DND-41 (cell line): ENCODE measurements around the gene EHD1.

Experiments used
- ATAC-seq: fragments of 200-7000 bp; cut with Tn5 transposase; 3 replicates; pipeline ENCODE4 v1.9.1; 2021; ENCODE audit warnings: low read depth; ENCODE audit not compliant: insufficient read depth
- DNase-seq: peaks from one replicate; pipeline ENCODE4 v3.0.0-alpha.2; 2020
- H2AFZ ChIP-seq: 2 replicates; pipeline ENCODE4 v1.6.0; 2012; ENCODE audit warnings: low read depth, low read length
- H3K27ac ChIP-seq: 2 replicates; pipeline ENCODE4 v1.5.1; 2012; ENCODE audit warnings: low read length, inconsistent platforms
- H3K27me3 ChIP-seq: fragments of 200-600 bp; sonication (generic); 2 replicates; pipeline ENCODE4 v1.6.0; 2012; ENCODE audit warnings: low read length, mild to moderate bottlenecking, inconsistent platforms; ENCODE audit not compliant: insufficient read depth, poor library complexity
- H3K36me3 ChIP-seq: 2 replicates; pipeline ENCODE4 v1.5.1; 2012; ENCODE audit warnings: low read length, inconsistent platforms; ENCODE audit not compliant: insufficient read depth
- H3K4me1 ChIP-seq: 2 replicates; pipeline ENCODE4 v1.5.1; 2012; ENCODE audit warnings: mild to moderate bottlenecking, low read length; ENCODE audit not compliant: insufficient read depth
- H3K4me2 ChIP-seq: 2 replicates; pipeline ENCODE4 v1.6.0; 2012; ENCODE audit warnings: mild to moderate bottlenecking, moderate library complexity, low read length, inconsistent platforms; ENCODE audit not compliant: insufficient read depth
- H3K4me3 ChIP-seq, 2 experiments: fragments of 200-600 bp in 1 of 2; shearing (Covaris generic) in 1 of 2; 2 replicates each; pipeline ENCODE4 v1.5.1; 2012 to 2016; ENCODE audit warnings: inconsistent platforms in 2 of 2, low read length in 2 of 2, mild to moderate bottlenecking in 2 of 2, low read depth in 1 of 2, moderate library complexity in 1 of 2
- H3K79me2 ChIP-seq: 2 replicates; pipeline ENCODE4 v1.6.0; 2012; ENCODE audit warnings: low read length, inconsistent platforms; ENCODE audit not compliant: insufficient read depth
- H3K9ac ChIP-seq: 2 replicates; pipeline ENCODE4 v1.6.0; 2012; ENCODE audit warnings: low read depth, mild to moderate bottlenecking, inconsistent platforms, low read length, moderate library complexity
- H3K9me3 ChIP-seq: 2 replicates; pipeline ENCODE4 v1.5.1; 2012; ENCODE audit warnings: low read length, moderate library complexity, mild to moderate bottlenecking, inconsistent platforms; ENCODE audit not compliant: insufficient read depth, severe bottlenecking
- H4K20me1 ChIP-seq: 2 replicates; pipeline ENCODE4 v1.6.0; 2012; ENCODE audit warnings: low read length; ENCODE audit not compliant: insufficient read depth
- CTCF ChIP-seq: IDR thresholded peaks from 2 replicates; pipeline ENCODE4 v1.5.1; 2012; ENCODE audit warnings: borderline replicate concordance, low read length, moderate library complexity, mild to moderate bottlenecking; ENCODE audit not compliant: poor library complexity, severe bottlenecking; ENCODE audit errors: extremely low read depth
- EZH2 ChIP-seq: IDR thresholded peaks from 3 replicates; pipeline ENCODE4 v1.6.1; 2012; ENCODE audit warnings: borderline replicate concordance, low read depth, mild to moderate bottlenecking, moderate library complexity, low read length, inconsistent platforms; ENCODE audit not compliant: severe bottlenecking

EHD1 gene

GRCh38 chr11:64909653-64910343, 31.4 kb upstream of the EHD1 start:
- Histone ChIP-seq H3K9ac (no peak overlapping the region), H3K27me3 (no peaks in the 10 kb centered on the region), H2AFZ (no peak overlapping the region), H4K20me1 (no peaks in the 10 kb centered on the region; the same call in 1 of the 2 replicates), H3K4me3 (no peak overlapping the region), H3K27ac (no peak overlapping the region), H3K36me3 (peaks cover 89% of the 10 kb centered on the region), H3K4me1 (no peaks in the 10 kb centered on the region), H3K9me3 (no peaks in the 10 kb centered on the region), H3K79me2 (no peaks in the 10 kb centered on the region; the same call in 1 of the 2 replicates), H3K4me2 (no peak overlapping the region)
- no peak for TF ChIP-seq CTCF
- no peak for TF ChIP-seq EZH2
- ATAC-seq, result no peak
- DNase-seq, result no peak

- Histone ChIP-seq H3K27me3 (no peaks in the 10 kb centered on the region), H3K36me3 (peaks cover 82% of the 10 kb centered on the region), H3K27ac (no peak overlapping the region), H3K4me3 (no peak overlapping the region), H3K79me2 (no peaks in the 10 kb centered on the region), H3K9me3 (no peaks in the 10 kb centered on the region), H3K9ac (no peak overlapping the region), H3K4me1 (no peaks in the 10 kb centered on the region), H2AFZ (no peak overlapping the region), H3K4me2 (no peak overlapping the region), H4K20me1 (no peaks in the 10 kb centered on the region; the same call in 1 of the 2 replicates)
- DNase-seq, result no peak
- no peak for TF ChIP-seq EZH2
- no peak for TF ChIP-seq CTCF
- ATAC-seq, result no peak
These were observed 30.3 kb upstream of the EHD1 start for GRCh38 chr11:64908766-64909165.

GRCh38 chr11:64906314-64906635, 27.9 kb upstream of the EHD1 start:
- DNase-seq (no peak), ATAC-seq (no peak)
- TF ChIP-seq EZH2 (no peak), CTCF (no peak)
- Histone ChIP-seq H3K4me3 (no peak overlapping the region), H3K36me3 (peaks cover 81% of the 10 kb centered on the region), H2AFZ (no peak overlapping the region), H3K9ac (no peak overlapping the region), H3K79me2 (no peaks in the 10 kb centered on the region), H3K9me3 (no peaks in the 10 kb centered on the region), H3K27ac (no peak overlapping the region), H4K20me1 (no peaks in the 10 kb centered on the region; the same call in 1 of the 2 replicates), H3K4me1 (no peaks in the 10 kb centered on the region), H3K27me3 (no peaks in the 10 kb centered on the region), H3K4me2 (no peak overlapping the region)
